Esophagus muscularis mucosa (tissue), 4 donors: ENCODE measurements around the gene FNBP1. TPM values are rescaled to one million over a fixed set of nuclear protein-coding genes. Genes with fewer than 3 reads are reported as not detected.

ENCODE experiments used
- DNase-seq: peaks from one replicate; pipeline ENCODE4 v3.0.0-alpha.2; 2017; ENCODE audit errors: extremely low spot score
- H3K27ac ChIP-seq, 4 donors: fragments of 200-600 bp; sonication (generic); replicated peaks in 1 of 4; 1 replicate in 3 of 4; 2 replicates in 1 of 4; pipeline ENCODE4 v1.5.1; 2016 to 2019; ENCODE audit warnings: mild to moderate bottlenecking in 1 of 4
- H3K27me3 ChIP-seq, 4 donors: fragments of 200-600 bp; sonication (generic); one replicate each; pipeline versions ENCODE4 v1.5.1 to v1.6.0; 2016 to 2019
- H3K36me3 ChIP-seq, 4 donors: fragments of 200-600 bp; sonication (generic); one replicate each; pipeline ENCODE4 v1.5.1; 2016 to 2019
- H3K4me1 ChIP-seq, 4 donors: fragments of 200-600 bp; sonication (generic); one replicate each; pipeline ENCODE4 v1.5.1; 2016 to 2019
- H3K4me3 ChIP-seq, 4 donors: fragments of 200-600 bp; sonication (generic); 1 replicate in 2 of 4; 2 replicates in 2 of 4; pipeline ENCODE4 v1.5.1; 2016 to 2019; ENCODE audit warnings: mild to moderate bottlenecking in 4 of 4, moderate library complexity in 1 of 4
- H3K9me3 ChIP-seq, 4 donors: fragments of 200-600 bp; sonication (generic); 1 replicate in 3 of 4; 2 replicates in 1 of 4; pipeline ENCODE4 v1.5.1; 2016 to 2019
- EP300 ChIP-seq: sonication (generic); formaldehyde crosslinking; IDR thresholded peaks from one replicate; pipeline ENCODE4 v1.6.1; 2017; ENCODE audit warnings: antibody characterized with exemption
- POLR2A ChIP-seq: fragments of 450-650 bp; IDR thresholded peaks from one replicate; pipeline ENCODE4 v1.6.1; 2017; ENCODE audit warnings: antibody characterized with exemption, moderate library complexity, mild to moderate bottlenecking, low read depth
- POLR2AphosphoS5 ChIP-seq, 2 donors: sonication (generic); formaldehyde crosslinking; IDR thresholded peaks; one replicate each; pipeline ENCODE4 v1.6.1; 2017; ENCODE audit warnings: antibody characterized with exemption in 2 of 2
- WGBS: methylation state at CpG from one replicate; pipeline ENCODE4 v1.1.5; 2018; 5-methylcytosine and 5-hydroxymethylcytosine counted together
- intact Hi-C: fragments of 100-400 bp; cut with DNase I; formaldehyde crosslinking; loops from one replicate; pipeline ENCODE4 v1.15.1; 2023
- total RNA-seq, 4 donors: library from RNA; depleted of rRNA; stranded (reverse); fragments of >200 nt; gene quantifications; one replicate each; pipeline versions ENCODE4 v1.1.0 to v1.2.1, GENCODE V29; 2016
- TF ChIP-seq, protein P1 (sequence below), 3 experiments: fragments of 200-600 bp in 2 of 3; fragments of 450-650 bp in 1 of 3; sonication (generic) in 2 of 3; IDR thresholded peaks; one replicate each; pipeline ENCODE4 v1.5.1; 2017 to 2019; ENCODE audit warnings: antibody characterized with exemption in 3 of 3, mild to moderate bottlenecking in 2 of 3, moderate library complexity in 1 of 3

FNBP1 gene
- total RNA-seq, 4 donors from 2014 or later, result 177 to 317 (median 254) TPM

GRCh38 chr9:129962889-129963703, 79.9 kb downstream of the FNBP1 start:
- intact Hi-C loops, result no loop called here
- peaks cover 4 to 19% (median 10%) of the 10 kb centered on the region in 4 donors for H3K36me3 ChIP-seq
- 25% methylated on average over 14 of the region's 14 CpGs for WGBS
- no peak for DNase-seq
- TF ChIP-seq POLR2A (no peak), POLR2AphosphoS5 (IDR thresholded peaks at IDR 0.05) (peak; percentile 85)
- peak overlapping the region; percentile 84 to 96 (median 91) for H3K27ac ChIP-seq
- no peaks in the 10 kb centered on the region for H3K9me3 ChIP-seq
- H3K4me1 ChIP-seq, result peaks cover 30 to 88% (median 68%) of the 10 kb centered on the region in 4 donors
- no peaks in the 10 kb centered on the region for H3K27me3 ChIP-seq
- H3K4me3 ChIP-seq, result peak overlapping the region; percentile 48 to 61 (median 54)

- Histone ChIP-seq H3K4me1 (peaks cover 30 to 82% (median 62%) of the 10 kb centered on the region in 4 donors), H3K36me3 (peaks cover 11 to 26% (median 15%) of the 10 kb centered on the region in 4 donors), H3K27ac (peak overlapping the region; percentile 84 to 96 (median 91)), H3K27me3 (no peaks in the 10 kb centered on the region), H3K9me3 (no peaks in the 10 kb centered on the region), H3K4me3 (peak overlapping the region; percentile 48 to 61 (median 54))
- TF ChIP-seq, protein P1, sequence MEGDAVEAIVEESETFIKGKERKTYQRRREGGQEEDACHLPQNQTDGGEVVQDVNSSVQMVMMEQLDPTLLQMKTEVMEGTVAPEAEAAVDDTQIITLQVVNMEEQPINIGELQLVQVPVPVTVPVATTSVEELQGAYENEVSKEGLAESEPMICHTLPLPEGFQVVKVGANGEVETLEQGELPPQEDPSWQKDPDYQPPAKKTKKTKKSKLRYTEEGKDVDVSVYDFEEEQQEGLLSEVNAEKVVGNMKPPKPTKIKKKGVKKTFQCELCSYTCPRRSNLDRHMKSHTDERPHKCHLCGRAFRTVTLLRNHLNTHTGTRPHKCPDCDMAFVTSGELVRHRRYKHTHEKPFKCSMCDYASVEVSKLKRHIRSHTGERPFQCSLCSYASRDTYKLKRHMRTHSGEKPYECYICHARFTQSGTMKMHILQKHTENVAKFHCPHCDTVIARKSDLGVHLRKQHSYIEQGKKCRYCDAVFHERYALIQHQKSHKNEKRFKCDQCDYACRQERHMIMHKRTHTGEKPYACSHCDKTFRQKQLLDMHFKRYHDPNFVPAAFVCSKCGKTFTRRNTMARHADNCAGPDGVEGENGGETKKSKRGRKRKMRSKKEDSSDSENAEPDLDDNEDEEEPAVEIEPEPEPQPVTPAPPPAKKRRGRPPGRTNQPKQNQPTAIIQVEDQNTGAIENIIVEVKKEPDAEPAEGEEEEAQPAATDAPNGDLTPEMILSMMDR (IDR thresholded peaks at IDR 0.05), result no peak
- TF ChIP-seq POLR2A, result no peak
- TF ChIP-seq EP300, result no peak
- TF ChIP-seq POLR2AphosphoS5 (IDR thresholded peaks at IDR 0.05), result no peak
- 24% methylated on average over 9 of the region's 9 CpGs for WGBS
- no peak for DNase-seq
- intact Hi-C loops, result no loop called here
Observed at GRCh38 chr9:129962451-129962864, 80.5 kb downstream of the FNBP1 start.

GRCh38 chr9:129958796-129959195, 84.2 kb downstream of the FNBP1 start:
- intact Hi-C loops, result no loop called here
- no peak for DNase-seq
- Histone ChIP-seq H3K27ac (peak overlapping the region; percentile 45 to 96 (median 88)), H3K9me3 (no peaks in the 10 kb centered on the region), H3K4me1 (peaks cover 6 to 55% (median 40%) of the 10 kb centered on the region in 4 donors), H3K27me3 (no peaks in the 10 kb centered on the region), H3K36me3 (peaks cover 21 to 43% (median 26%) of the 10 kb centered on the region in 4 donors), H3K4me3 (no peak overlapping the region)
- TF ChIP-seq POLR2A, result no peak
- WGBS, result 71% methylated on average over 1 of the region's 1 CpG

DNA sequence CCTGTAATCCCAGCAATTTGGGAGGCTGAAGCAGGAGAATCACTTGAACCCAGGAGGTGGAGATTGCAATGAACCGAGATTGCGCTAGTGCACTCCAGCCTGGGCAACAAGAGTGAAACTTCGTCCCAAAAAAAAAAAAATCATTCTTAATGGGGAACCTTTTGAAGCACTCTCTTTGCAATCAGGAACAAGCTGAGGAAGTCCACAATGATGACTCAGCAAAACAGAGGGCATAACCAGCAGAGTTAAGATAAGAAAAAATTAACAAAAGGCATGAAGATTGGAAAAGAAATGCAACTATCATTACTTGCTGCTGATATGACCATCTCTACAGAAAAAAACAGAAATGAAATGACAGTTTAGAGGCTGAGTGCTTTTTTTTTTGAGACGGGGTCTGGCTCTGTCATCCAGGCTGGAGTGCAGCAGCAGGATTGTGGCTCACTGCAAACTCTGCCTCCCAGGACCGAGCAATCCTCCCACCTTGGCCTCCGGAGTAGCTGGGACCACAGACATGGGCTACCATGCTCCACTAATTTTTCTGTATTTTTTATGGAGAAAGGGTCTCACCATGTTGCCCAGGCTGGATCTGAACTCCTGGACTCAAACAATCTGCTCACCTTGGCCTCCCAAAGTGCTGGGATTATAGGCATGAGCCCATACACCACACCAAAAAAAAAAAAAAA, 88.0 kb downstream of the FNBP1 start:
- DNase-seq, result no peak
- Histone ChIP-seq H3K27me3 (no peaks in the 10 kb centered on the region), H3K4me1 (peaks cover 0 to 42% (median 36%) of the 10 kb centered on the region in 4 donors), H3K36me3 (peaks cover 21 to 63% (median 39%) of the 10 kb centered on the region in 4 donors), H3K4me3 (no peak overlapping the region), H3K27ac (peak overlapping the region; percentile 53 to 79 (median 58)), H3K9me3 (no peaks in the 10 kb centered on the region)
- TF ChIP-seq EP300 (no peak), POLR2AphosphoS5 (IDR thresholded peaks at IDR 0.05) (no peak), POLR2A (no peak)
- TF ChIP-seq, protein P1 (IDR thresholded peaks at IDR 0.05), result no peak
- 76% methylated on average over 6 of the region's 6 CpGs for WGBS
- intact Hi-C loops, result no loop called here

DNA sequence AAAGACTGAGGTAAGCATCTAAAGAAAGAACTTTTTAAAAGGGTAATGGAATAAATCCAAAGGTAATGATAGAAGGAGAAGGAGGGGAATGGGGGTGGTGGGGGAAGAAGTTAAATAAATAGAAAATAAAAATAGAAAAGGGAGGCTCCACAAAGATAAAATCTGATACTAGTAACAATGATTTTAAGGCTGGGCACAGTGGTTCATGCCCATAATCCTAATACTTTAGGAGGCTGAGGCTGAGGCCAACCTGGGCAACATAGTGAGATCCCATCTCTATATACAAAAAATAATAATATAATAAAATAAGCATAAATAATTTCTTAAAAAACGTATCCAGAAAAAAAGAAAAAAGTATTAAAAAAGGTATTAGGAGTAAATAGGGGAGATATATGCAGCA, 89.3 kb downstream of the FNBP1 start:
- H3K36me3 ChIP-seq, result peaks cover 21 to 63% (median 39%) of the 10 kb centered on the region in 4 donors
- peak overlapping the region in 3 of 4 donors; percentile 29 to 82 (median 79) for H3K27ac ChIP-seq

More for the DNA sequence above, 89.3 kb downstream of the FNBP1 start:
- Histone ChIP-seq H3K4me1 (peaks cover 0 to 50% (median 46%) of the 10 kb centered on the region in 4 donors), H3K9me3 (no peaks in the 10 kb centered on the region), H3K27me3 (no peaks in the 10 kb centered on the region), H3K4me3 (no peak overlapping the region)
- TF ChIP-seq POLR2AphosphoS5 (IDR thresholded peaks at IDR 0.05) (no peak), POLR2A (no peak), EP300 (no peak)
- TF ChIP-seq, protein P1 (IDR thresholded peaks at IDR 0.05), result no peak
- intact Hi-C loops, result no loop called here
- no peak for DNase-seq
- WGBS, result 85% methylated on average over 1 of the region's 1 CpG
